Esophagus squamous epithelium (tissue), 5 donors: Measurements from ENCODE around the gene CARM1. TPM values are rescaled to one million over a fixed set of nuclear protein-coding genes. Genes with fewer than 3 reads are reported as not detected.
A peak's percentile ranks its signal among the peaks of the same experiment; 100 is the strongest.

Experiments used
- DNase-seq: peaks from one replicate; lab custom pipeline; 2025; lab: John Stamatoyannopoulos, UW
- H3K27ac ChIP-seq, 4 donors: fragments of 200-600 bp; sonication (generic); one replicate each; pipeline ENCODE4 v1.5.1; 2016 to 2019; ENCODE audit warnings: mild to moderate bottlenecking in 1 of 4
- H3K27me3 ChIP-seq, 4 donors: fragments of 200-600 bp; sonication (generic); 1 replicate in 3 of 4; 2 replicates in 1 of 4; pipeline versions ENCODE4 v1.5.1 to v1.6.0; 2017 to 2021; ENCODE audit warnings: antibody characterized with exemption in 1 of 4
- H3K36me3 ChIP-seq, 3 donors: fragments of 200-600 bp; sonication (generic); one replicate each; pipeline ENCODE4 v1.5.1; 2016 to 2019
- H3K4me1 ChIP-seq, 3 donors: fragments of 200-600 bp; sonication (generic); one replicate each; pipeline ENCODE4 v1.5.1; 2017 to 2019
- H3K4me3 ChIP-seq, 4 donors: fragments of 200-600 bp; sonication (generic); 1 replicate in 3 of 4; 2 replicates in 1 of 4; pipeline ENCODE4 v1.5.1; 2016 to 2019; ENCODE audit warnings: mild to moderate bottlenecking in 2 of 4, moderate library complexity in 1 of 4
- H3K9me3 ChIP-seq, 3 donors: fragments of 200-600 bp; sonication (generic); one replicate each; pipeline ENCODE4 v1.5.1; 2016 to 2019
- POLR2A ChIP-seq, 4 donors: fragments of 450-650 bp; IDR thresholded peaks; one replicate each; pipeline ENCODE4 v1.6.1; 2017; ENCODE audit warnings: antibody characterized with exemption in 4 of 4, mild to moderate bottlenecking in 4 of 4, moderate library complexity in 3 of 4
- WGBS, 2 donors: methylation state at CpG; one replicate each; pipeline ENCODE4 v1.1.5; 2018; 5-methylcytosine and 5-hydroxymethylcytosine counted together
- intact Hi-C: fragments of 100-400 bp; cut with DNase I; formaldehyde crosslinking; loops from one replicate; pipeline ENCODE4 v1.15.0; 2022
- total RNA-seq, 4 donors: library from RNA; depleted of rRNA; stranded (reverse); fragments of >200 nt; gene quantifications; one replicate each; pipeline ENCODE4 v1.1.0, GENCODE V29; 2016
- TF ChIP-seq, protein P1 (sequence below), 6 experiments: fragments of 450-650 bp in 4 of 6; fragments of 200-600 bp in 2 of 6; sonication (generic) in 2 of 6; IDR thresholded peaks; one replicate each; pipeline ENCODE4 v1.5.1; 2016 to 2019; ENCODE audit warnings: antibody characterized with exemption in 6 of 6, mild to moderate bottlenecking in 4 of 6, moderate library complexity in 4 of 6
- donor health status: DM: yes; HTN: yes; CAD: no.

CARM1 gene
- total RNA-seq, 4 donors from 2014 or later = 21.4 to 35.4 (median 28.5) TPM

- 29 to 39% methylated on average over 6 to 9 of the region's 13 CpGs for whole genome bisulfite sequencing, 2 donors
- intact Hi-C loops = no loop called here
- H3K4me1 ChIP-seq = peaks cover 30 to 90% (median 44%) of the 10 kb centered on the region in 3 donors
- no peaks in the 10 kb centered on the region for H3K36me3 ChIP-seq
- H3K27me3 ChIP-seq = no peaks in the 10 kb centered on the region
- no peak for DNase-seq
- peak overlapping the region in 1 of 4 donors; percentile 2 for H3K27ac ChIP-seq
- no peak overlapping the region for H3K4me3 ChIP-seq
- no peaks in the 10 kb centered on the region for H3K9me3 ChIP-seq
- TF ChIP-seq, protein P1, sequence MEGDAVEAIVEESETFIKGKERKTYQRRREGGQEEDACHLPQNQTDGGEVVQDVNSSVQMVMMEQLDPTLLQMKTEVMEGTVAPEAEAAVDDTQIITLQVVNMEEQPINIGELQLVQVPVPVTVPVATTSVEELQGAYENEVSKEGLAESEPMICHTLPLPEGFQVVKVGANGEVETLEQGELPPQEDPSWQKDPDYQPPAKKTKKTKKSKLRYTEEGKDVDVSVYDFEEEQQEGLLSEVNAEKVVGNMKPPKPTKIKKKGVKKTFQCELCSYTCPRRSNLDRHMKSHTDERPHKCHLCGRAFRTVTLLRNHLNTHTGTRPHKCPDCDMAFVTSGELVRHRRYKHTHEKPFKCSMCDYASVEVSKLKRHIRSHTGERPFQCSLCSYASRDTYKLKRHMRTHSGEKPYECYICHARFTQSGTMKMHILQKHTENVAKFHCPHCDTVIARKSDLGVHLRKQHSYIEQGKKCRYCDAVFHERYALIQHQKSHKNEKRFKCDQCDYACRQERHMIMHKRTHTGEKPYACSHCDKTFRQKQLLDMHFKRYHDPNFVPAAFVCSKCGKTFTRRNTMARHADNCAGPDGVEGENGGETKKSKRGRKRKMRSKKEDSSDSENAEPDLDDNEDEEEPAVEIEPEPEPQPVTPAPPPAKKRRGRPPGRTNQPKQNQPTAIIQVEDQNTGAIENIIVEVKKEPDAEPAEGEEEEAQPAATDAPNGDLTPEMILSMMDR (IDR thresholded peaks at IDR 0.05) = no peak
- no peak for TF ChIP-seq POLR2A (IDR thresholded peaks at IDR 0.05)
Observed at GRCh38 chr19:10888421-10888866, 17.1 kb downstream of the CARM1 start.

DNA sequence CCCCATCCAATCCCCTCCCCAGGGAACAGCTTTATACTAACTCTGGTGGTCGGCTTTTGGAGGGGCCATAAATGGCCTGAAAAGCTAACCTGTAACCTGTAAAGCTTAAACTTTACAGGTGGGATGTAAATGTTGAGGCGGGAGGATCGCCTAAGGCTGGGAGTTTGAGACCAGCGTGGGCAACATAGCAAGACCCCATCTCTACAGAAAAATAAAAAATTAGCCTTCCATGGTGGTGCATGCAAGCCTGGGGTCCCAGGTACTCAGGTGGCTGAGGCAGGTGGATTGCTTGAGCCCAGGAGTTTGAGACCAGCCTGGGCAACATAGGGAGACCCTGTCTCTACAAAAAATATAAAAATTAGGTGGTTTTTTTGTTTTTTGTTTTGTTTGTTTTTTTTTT, 18.5 kb downstream of the CARM1 start:
- intact Hi-C loops = no loop called here
- no peaks in the 10 kb centered on the region for H3K36me3 ChIP-seq
- peaks cover 30 to 88% (median 38%) of the 10 kb centered on the region in 3 donors for H3K4me1 ChIP-seq
- H3K27ac ChIP-seq = no peak overlapping the region
- WGBS, 2 donors = 92 to 100% methylated on average over 3 of the region's 4 CpGs
- H3K27me3 ChIP-seq = no peaks in the 10 kb centered on the region
- no peaks in the 10 kb centered on the region for H3K9me3 ChIP-seq
- TF ChIP-seq POLR2A (IDR thresholded peaks at IDR 0.05) = no peak
- TF ChIP-seq, protein P1 (IDR thresholded peaks at IDR 0.05) = no peak
- no peak for DNase-seq
- H3K4me3 ChIP-seq = no peak overlapping the region

- Histone ChIP-seq H3K27me3 (no peaks in the 10 kb centered on the region), H3K36me3 (no peaks in the 10 kb centered on the region), H3K27ac (peak overlapping the region; percentile 90 to 94 (median 92)), H3K4me3 (peak overlapping the region in 3 of 4 donors; percentile 12 to 35 (median 12)), H3K4me1 (peaks cover 37 to 90% (median 39%) of the 10 kb centered on the region in 3 donors), H3K9me3 (no peaks in the 10 kb centered on the region)
- TF ChIP-seq, protein P1 (IDR thresholded peaks at IDR 0.05) = no peak
- TF ChIP-seq POLR2A (IDR thresholded peaks at IDR 0.05) = peak in 1 of 4 donors; percentile 26
- intact Hi-C loops = no loop called here
- WGBS, 2 donors = 44 to 70% methylated on average over 16 to 19 of the region's 21 CpGs
- DNase-seq = no peak
Observed at GRCh38 chr19:10891405-10892086, 20.2 kb downstream of the CARM1 start.

DNA sequence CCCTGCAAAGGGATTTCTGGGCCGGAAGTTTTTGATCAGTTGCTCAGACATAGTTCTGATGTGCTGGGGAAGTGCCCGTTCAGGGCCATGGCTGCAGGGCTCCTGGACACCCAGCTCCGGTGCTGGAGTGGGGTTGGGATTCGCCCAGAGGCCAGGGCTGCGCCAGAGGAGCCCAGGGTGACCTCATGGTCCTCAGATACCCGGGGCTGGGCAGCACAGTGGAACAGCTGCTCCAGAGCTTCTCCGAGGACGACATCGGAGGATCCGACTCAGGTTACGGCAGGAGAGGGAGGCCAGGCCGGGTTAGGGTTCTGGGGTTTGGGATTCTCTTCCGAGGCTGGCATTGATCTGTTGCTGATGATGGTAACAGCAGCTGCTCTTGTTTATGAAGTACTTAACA, 20.9 kb downstream of the CARM1 start:
- intact Hi-C loops = no loop called here
- Histone ChIP-seq H3K4me1 (peaks cover 34 to 90% (median 42%) of the 10 kb centered on the region in 3 donors), H3K36me3 (no peaks in the 10 kb centered on the region), H3K27ac (peak overlapping the region; percentile 88 to 94 (median 90)), H3K9me3 (no peaks in the 10 kb centered on the region), H3K4me3 (no peak overlapping the region), H3K27me3 (no peaks in the 10 kb centered on the region)
- DNase-seq = no peak
- TF ChIP-seq POLR2A (IDR thresholded peaks at IDR 0.05) = no peak
- TF ChIP-seq, protein P1 (IDR thresholded peaks at IDR 0.05) = no peak
- WGBS, 2 donors = 20 to 71% methylated on average over 1 to 8 of the region's 13 CpGs

DNA sequence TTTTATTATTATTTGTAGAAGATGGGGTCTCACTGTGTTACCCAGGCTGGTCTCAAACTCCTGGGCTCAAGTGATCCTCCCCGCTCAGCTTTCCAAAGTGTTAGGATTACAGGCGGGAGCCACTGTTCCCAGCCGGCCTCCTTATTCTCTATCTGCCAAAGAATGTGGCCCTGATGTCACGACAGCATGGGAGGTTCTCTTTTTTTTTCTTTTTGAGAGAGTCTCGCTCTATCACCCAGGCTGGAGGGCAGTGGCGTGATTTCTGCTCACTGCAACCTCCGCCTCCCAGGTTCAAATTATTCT, 23.5 kb downstream of the CARM1 start:
- WGBS, 2 donors = 86 to 92% methylated on average over 7 of the region's 7 CpGs
- H3K4me1 ChIP-seq = peaks cover 40 to 91% (median 47%) of the 10 kb centered on the region in 3 donors
- H3K9me3 ChIP-seq = no peaks in the 10 kb centered on the region
- no peak overlapping the region for H3K4me3 ChIP-seq
- H3K36me3 ChIP-seq = no peaks in the 10 kb centered on the region
- H3K27me3 ChIP-seq = no peaks in the 10 kb centered on the region
- H3K27ac ChIP-seq = no peak overlapping the region
- no peak for DNase-seq
- intact Hi-C loops = no loop called here
- TF ChIP-seq, protein P1 (IDR thresholded peaks at IDR 0.05) = no peak
- TF ChIP-seq POLR2A (IDR thresholded peaks at IDR 0.05) = no peak
